GM21619 (cell line): ENCODE measurements around the gene TLR5.

Experiments
- ATAC-seq: cut with Tn5 transposase; IDR thresholded peaks from one replicate; pipeline ENCODE4 v1.9.1; 2021; ENCODE audit not compliant: unreplicated experiment

The TLR5 gene

DNA sequence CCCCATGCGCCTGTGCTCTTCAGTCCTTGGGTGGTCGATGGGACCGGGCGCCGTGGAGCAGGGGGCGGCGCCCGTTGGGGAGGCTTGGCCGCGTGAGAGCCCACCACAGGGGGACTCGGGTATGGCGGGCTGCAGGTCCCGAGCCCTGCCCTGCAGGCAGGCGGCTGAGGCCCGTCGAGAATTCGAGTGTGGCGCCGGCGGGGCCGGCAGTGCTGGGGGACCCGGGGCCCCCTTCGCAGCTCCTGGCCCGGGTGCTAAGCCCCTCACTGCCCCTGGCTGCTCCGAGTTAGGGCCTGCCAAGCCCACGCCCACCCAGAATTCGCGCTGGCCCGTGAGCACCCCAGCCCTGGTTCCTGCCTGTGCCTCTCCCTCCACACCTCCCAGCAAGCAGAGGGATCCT is 26.1 kb downstream of the TLR5 start:
- no peak for ATAC-seq

DNA sequence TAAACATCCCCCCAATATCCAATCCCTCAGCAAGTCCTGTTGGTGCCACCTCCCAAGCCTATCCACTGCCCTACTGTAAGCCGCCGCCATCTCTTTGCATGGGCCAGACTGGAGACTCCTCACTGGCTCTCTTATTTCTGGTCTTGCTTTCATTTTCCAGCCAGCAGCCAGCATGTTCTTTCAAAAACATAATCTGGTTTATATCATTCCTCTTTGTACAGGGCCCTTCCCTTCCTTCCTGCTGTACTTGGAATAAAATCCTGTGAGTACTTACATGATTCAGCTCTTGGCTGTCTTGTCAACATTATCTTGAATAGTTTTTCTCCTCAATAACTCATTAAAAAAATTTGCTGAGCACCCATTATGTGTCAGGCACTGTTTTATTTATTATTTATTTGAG is 28.2 kb downstream of the TLR5 start:
- no peak for ATAC-seq

DNA sequence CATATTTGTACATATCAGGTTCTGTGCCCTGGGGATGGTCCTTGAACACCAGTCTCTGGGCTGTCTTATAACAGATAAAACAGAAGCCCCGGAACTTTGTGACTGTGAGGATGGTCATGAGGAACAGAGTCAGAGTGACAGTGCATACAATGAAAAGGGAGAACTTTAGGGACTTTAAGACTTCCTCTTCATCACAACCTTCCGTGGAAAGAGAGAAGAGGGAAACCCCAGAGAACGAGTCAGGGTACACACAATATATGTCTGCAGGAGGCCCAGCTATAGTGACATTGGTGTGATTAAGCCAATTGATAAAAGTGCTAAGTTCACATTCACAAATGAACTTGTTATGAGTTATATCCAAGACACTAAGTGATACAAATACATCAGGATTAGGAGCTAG is 32.1 kb downstream of the TLR5 start:
- no peak for ATAC-seq

DNA sequence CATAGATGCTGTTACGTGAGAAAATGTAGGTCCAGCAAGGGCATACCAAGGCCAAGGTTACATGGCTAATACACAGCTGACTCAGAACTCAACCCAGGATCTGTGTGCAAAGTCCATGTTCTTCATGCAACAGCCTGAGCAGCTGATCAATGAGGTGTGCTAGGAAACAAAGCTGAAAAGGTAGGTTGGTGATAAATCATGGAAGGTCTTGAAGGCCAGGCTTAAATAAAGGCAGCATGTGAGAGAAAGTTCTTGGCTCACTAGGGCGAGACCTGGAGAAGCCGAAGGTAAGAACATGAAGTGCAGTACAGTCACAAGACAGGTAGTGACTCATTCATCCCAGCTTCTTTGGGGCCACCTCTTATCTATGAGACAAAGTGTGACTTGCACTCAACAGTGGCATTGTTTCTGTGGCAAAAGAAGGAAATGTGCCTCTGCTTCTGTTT is 33.4 kb downstream of the TLR5 start:
- ATAC-seq: no peak

DNA sequence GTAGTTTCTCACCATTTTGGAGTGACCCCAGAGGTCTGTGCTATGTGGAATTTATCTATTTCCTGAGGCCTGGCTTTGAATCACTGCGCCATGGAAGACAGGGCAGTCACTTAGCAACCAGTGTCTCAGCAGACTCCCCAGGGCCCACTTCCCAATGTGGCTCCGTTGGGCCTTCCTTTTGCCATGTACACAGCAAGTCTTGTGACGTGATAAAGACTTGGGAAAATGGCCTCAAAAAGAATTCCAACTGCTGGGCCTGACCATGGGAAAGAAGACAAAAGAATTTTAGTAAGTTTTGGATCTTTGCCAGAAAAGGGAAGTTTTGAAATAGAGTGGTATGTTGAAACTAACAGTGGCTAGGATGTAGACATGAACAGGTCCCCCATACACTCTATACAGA is 36.2 kb downstream of the TLR5 start:
- no peak for ATAC-seq

DNA sequence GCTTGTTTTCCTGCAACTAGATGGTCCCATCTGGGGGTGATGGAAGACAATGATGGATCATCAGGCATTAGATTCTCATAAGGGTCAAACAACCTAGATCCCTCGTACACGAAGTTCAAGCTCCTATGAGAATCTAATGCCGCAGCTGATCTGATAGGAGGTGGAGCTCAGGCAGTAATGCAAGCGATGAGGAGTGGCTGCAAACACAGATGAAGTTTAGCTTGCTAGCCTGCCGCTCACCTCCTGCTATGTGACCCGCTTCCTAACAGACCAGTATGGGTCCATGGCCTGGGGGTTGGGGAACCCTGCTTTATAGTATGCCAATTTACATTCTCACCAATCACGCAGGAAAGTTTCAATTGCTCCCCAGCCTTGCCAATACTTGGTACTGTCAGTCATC is 37.5 kb downstream of the TLR5 start:
- no peak for ATAC-seq

DNA sequence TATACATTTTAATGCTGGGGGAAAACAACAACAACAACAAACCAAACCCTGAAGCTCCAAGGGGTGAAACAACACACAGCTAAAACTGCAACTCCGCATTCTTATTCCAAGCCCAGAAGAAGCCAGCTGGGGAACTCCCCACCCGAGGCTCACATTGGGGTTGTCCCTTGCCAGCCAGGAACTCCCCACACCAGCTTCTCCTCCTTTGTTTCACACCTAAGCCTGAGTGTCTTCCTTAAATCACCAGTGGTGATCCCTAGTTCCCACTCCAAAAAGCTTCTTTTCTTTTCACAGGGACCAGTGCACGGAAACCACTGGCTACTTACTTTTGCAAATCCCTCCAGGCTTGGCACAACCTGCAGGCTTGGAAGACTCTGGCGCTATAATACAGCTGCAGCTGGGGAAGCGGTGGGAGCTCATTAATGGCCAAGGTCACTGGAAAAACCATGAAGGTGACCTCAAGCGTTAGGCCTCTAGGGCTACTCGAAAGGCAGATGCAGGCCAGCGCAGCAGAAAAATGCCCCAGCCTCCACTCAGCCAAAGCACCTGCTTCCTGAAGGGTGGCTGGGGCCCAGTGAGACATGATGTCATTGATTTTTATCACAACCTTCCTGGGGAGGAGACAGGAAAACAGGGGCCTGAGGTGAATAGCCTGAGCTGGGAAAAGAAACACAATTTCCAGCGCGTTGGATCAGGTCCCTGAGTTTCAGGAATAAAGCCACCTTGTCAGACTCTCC is 40.1 kb downstream of the TLR5 start:
- ATAC-seq: no peak

DNA sequence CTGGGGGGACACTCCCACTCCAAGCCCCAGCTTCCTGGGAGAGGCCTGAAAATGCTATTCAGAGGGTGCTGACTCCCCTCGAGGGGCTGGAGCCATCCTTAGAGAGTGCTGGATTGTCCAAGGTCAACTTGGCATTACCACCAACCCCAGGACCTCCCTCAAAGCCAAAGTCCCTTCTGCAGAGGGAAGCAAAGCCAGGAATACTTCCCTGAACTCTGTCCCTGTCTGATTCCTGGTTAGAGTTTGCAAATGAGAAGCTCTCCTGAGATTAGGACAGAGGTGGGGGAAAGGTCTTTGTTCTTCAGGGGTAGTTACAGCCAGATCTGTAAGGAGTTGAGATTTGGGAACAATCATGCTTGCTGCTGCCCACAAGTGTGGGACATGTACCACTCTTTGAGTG is 45.3 kb downstream of the TLR5 start:
- ATAC-seq: no peak

DNA sequence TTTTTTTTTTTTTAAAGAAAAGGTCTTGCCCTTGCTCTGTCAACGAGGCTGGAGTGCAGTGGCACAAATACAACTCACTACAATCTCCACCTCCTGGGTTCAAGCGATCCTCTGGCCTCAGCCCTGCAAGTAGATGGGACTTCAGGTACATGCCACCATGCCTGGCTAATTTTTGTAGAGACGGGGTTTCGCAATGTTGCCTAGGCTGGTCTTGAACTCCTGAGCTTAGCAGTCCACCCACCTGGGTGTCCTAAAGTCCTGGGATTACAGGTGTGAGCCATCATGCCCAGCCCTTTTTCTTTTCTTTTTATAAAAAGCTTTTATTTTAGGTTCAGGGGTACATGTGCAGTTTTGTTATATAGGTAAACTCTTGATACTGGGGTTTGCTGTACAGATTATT is 47.2 kb downstream of the TLR5 start:
- ATAC-seq: no peak

DNA sequence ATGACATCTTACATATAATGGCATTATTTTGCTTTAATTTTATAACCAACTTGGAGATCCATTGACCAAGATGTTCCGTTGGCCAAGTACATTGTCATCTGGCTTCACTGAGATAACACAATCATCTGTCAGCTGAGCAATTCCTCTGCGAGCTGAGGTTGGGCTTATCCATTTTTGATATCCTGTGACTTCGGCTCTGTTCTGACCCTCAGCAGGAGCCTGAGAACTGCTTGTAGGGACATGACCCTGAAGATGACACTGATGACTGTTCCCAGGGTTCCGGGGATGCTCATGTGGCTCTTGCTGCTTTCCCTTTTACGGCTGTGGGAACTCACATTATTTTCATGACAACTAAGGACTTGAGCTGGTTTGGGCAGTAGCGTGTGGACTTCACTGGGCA is 51.2 kb downstream of the TLR5 start:
- ATAC-seq: no peak

DNA sequence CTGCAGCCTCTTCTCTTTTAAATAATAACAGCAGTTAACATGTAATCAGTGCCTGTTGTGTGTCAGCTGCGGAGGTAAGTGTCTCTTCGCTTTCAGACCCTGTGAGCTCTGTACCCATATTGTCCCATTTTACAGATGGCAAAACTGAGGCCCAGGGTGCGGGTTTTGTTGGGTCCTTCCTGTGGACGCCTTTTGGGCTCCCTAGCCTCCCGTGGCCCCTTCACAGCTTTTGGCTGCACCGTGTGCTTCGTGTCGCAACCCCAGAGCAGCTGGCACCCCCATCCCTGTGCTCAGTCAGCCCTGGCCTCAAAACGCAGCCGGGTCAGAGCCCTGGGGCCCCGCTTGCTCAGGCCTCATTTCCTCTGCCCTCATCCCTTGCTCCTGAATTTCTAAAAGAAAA is 53.8 kb downstream of the TLR5 start:
- ATAC-seq: no peak

DNA sequence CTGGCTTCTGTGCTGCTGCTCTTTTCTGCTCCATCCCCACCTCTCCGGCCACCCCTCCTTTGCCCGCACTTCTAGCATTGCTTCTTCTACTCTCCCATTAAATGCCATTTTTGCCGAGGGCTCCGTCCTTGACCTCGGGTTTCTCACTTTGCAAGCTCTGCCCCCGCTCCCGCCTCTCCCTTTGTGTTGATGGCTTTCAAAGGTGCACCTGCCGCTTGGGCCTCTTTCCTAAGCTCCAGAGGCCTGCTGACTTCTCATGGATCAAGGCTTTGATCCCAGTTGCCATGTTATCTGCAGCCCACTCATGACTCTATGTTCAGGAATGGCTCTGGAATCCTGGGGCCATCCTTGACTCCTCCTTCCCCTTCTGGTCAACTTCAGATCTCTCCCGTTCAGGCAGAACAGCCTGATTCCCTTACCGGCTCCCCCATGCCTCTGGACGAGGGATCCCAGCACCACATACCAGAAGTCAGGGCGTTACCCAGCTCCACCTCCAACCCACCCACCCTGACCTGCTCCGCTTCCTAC is 54.3 kb downstream of the TLR5 start:
- ATAC-seq: no peak

DNA sequence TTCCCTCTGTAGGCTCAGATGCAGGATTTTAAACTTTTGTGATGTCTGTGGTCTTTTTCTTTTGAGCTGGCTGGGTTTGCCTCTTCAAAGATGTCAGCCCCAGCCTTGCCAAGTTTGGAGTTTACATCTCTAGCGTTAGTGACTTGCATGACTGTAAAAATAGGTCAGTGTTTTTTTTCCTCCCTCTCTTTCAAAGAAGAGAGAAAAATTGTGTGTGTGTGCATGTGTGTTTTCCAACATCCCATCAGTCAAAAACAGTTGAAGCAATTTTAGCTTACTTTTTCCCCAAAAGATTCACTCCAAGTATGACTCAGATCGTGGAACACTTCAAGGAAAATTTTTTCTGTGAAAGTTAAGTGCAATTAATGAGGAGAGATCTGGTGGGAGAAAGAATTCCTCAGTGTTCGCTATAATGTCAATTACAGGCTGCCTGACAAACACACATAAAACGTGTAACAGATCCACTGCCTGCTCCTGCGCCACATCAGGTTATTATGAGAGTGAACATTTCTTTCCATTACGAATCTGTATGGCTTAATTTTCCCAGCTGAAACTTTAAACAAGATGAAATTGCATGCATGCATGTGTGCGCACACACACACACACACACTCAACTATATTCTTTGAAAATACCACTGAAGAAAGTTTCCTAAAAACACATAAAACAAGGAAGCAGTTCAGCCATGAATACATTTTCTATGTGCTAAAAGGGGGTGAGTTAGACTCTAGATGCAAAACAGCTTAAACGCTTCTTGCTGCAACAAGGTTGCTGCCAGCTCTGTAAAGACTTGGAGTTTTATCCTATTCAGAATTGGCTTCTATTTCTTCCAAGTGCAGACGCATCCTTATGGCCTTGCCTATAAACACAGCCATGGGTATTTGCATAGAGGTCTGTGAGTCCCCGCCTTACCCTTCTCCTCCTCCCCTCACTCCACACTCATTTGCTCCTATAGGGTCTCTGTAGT is 55.5 kb downstream of the TLR5 start:
- ATAC-seq: no peak

DNA sequence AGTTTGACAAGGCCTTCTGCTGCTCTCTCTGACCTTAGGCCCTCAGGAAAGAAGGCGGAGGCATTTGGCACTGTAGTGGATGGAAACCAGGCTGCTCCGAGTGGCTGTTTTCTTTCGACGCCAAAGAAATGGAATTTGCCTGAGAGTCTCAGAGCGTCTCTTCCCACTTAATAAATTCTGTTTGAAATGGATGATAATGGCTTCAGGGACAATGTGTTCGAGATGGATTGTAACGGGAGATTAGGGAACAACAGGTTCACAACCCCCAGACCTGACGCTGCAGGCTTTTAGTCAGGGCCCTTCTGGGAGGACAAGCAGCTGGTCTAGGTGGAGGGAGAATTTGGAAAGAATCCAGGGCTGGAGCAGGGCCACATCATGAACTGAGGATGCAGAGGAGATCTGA is 58.6 kb downstream of the TLR5 start:
- no peak for ATAC-seq

DNA sequence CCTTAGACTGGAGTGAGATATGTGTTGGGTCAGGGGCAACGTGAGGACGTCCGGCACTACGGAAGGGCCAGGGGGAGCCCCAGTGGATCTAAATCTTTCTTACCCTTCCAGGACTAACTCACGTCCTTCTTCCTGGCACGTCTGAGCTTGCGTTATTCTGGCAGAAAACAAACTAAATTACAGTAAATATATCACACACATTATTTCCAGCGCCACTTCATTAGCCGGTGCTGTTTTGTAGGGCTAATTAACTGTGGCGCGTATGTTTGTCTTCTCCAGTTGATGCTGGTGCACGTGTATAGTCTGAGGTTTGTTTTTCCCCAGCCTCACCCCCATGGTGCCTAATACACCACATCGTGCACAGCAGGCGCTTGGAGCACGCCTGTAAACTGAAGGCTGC is 59.2 kb downstream of the TLR5 start:
- no peak for ATAC-seq

DNA sequence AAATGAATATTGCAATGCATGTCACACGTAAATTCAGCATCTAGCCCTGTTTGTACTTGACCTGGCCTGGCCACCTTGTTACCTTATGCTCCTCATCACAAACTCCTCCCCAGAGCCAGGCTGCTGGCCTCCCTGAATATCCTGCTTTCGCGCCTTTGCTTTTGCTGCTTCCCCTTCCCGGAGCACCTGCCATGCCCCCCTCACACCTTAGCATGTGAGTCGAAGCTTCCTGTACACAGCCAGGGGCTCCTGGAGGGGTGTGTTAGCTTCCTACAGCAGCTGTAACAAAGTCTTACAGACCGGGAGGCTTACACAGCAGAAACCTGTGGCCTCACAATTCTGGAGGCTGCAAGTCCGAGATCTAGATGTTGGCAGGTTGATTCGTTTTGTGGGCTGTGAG is 60.1 kb downstream of the TLR5 start:
- no peak for ATAC-seq

DNA sequence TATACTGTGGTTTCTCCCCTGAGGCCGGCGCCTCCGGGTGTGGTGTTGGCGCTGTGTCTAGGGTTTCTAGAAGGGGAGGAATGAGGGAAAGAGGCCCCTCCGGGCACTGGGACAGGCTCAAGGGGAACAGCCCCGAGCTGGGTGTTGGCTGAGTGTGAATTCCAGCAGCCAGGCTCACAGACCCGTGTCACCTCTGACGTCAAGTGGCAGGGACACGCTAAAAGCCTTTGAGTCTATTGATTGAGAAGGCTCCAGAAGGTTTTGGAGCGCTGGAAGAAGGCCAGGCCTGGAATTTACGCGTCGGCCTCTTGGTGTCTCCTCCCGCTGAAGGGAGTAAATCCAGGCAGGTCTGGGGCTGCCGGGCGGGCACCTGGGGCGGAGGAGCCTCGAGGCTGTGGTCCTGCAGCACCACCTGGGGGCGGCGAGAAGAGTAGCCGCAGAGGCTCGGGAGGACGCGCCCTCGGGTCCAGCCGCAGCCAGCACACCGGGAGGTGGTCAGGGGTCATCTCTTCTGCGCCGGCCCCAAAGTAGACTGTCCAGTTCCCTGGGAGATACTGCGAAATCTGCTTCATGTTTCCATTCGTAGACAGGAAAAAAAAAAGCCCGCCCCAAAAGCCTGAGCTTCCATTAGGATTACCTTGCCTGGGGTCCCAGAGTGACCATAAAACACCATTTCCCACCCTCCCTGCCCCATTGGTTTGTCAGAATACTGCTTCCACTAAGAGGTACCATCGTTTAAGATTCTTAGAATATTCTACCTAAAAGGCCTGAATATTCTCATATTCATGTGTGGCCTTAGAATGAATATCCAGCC is 61.7 kb downstream of the TLR5 start:
- ATAC-seq: peak; percentile 98

DNA sequence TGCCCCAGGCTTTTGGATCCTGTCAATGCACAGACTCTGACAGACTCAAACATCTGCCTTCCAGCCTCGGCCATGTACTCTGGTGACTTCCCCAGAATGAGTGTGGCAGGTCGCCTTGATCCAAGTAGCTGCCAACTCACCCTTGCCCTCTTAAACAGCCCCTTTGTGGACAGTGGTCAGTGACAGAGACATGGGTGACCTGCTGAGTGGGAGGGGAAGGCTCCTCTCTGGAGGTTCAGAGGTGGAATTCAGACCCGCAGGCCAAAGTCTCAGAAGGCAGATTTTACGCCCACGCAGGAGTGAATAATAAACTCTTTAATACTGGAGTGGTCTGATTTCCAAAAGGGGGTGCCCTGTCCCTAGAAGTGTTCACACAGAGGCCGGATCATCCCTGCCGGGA is 63.5 kb downstream of the TLR5 start:
- ATAC-seq: no peak

DNA sequence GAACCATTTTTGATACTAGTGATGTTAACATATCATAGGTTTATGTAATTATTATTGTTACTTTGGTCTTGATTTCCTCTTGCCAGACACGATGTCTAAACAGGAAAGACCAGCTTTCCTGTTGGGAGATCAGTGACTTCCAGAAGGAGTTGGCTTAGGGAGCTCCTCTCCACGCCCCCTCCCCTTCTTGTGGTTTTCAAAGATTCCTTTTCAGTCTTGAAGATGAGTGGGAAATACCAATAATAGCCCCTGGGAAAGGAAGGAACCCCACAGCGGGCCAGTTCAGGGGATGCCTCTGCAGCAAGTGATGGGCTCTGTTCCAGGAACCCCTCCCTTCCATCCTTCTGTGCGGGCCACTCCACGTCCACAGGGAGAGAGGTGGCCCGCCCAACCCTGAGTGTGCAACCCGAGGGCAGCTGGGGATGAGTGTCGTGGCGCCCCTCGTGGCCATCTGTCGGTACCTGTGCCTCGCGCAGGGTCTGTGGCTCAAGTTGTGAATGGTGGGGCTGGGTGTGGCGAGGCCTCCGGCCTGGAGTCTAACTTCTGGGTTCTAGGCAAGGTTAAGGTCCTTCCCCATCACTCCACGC is 65.7 kb downstream of the TLR5 start:
- ATAC-seq: no peak

DNA sequence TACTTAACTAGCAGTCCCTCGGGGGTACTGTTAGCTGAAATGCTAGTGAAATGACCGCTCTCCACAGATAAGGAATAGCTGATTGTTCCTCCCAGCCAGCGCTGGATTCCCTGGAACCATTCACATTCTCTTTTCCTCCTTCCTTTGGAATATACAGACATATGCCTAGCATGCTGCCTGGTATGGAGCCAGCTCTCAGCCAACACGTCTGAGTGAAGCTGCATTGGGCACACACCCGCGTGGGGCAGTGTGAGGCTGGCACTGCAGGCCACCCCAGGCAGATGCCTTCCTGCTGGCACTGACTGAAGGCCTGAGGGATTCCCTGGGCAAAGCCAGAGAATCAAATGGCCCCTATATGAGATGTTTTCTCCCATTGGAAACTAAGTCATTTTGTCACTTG is 66.7 kb downstream of the TLR5 start:
- no peak for ATAC-seq

DNA sequence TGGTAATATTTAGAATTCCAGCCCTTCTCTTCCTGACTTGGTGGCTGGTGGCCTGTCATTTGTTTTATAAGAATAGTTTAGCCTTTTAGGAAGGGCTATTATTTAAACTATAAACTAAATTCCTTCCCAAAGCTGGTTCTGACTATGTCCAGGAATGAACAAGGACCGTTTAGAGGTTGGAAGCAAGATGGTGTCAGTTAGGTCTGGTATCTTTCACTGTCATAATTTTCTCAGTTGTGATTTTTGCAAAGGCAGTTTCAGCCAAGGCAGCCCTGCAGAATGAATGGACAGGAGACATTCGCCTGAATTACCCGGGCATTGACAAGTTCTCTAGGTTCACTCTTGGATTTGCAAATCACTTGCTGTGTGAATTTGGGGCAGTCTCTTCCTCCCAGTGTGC is 67.2 kb downstream of the TLR5 start:
- no peak for ATAC-seq
